Measurements from ENCODE around the gene PEMT. TPM values are rescaled to one million over a fixed set of nuclear protein-coding genes. Genes with fewer than 3 reads are reported as not detected.

The PEMT gene
- total RNA-seq, 1 experiment from 2014 or later = 35.4 TPM

GRCh38 chr17:17570798-17571716 is 20.5 kb downstream of the PEMT start:
- DNase-seq (ENCODE audit: low read depth) = no peak

- DNase-seq (ENCODE audit: low read depth) = peak; percentile 26
These were observed 21.2 kb downstream of the PEMT start for GRCh38 chr17:17570140-17570797.

- no peak for DNase-seq (ENCODE audit: low read depth)
These were observed 21.8 kb downstream of the PEMT start for GRCh38 chr17:17569691-17570090.

DNA sequence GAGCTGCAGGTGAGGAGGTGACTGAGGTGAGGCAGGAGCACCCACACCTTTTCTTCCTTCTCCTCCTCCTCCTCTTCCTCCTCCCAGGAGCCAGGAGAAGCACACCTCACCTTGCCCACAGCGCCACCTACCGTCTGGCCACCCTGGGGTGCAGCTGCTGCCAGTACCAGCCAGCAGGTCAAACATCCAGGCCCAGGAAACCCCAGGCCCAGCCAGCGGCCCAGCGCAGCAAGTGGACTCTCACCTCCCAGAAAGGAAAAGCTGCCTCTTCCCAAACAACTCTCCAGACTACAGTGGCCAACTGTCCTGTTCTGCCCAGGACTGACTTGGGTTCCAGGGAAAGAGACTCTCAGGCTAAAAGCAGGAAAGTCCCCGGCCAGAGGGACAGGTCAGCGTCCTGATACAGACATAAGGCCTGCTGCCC is 22.7 kb downstream of the PEMT start:
- peak; percentile 15 for DNase-seq (ENCODE audit: low read depth)

DNA sequence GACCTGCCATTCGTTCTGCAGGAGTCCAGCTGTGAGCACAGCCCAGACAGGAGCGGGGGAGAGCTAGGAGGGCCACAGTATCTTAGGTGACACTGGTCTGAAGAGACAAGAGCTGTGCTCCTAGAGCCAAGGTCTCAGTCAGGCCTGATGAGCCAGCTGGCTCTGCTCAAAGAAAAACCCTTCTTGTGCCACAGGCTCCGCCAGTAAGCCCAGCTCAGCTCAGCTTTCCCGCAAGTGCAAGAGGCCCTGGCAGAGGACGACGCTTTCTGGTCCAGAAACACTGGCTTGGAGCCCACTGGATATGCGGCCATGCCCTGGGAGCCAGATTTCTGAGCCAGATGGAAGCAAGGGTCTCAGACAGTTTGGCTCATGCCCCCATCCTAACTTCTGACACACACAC is 23.9 kb downstream of the PEMT start:
- no peak for DNase-seq (ENCODE audit: low read depth)

DNA sequence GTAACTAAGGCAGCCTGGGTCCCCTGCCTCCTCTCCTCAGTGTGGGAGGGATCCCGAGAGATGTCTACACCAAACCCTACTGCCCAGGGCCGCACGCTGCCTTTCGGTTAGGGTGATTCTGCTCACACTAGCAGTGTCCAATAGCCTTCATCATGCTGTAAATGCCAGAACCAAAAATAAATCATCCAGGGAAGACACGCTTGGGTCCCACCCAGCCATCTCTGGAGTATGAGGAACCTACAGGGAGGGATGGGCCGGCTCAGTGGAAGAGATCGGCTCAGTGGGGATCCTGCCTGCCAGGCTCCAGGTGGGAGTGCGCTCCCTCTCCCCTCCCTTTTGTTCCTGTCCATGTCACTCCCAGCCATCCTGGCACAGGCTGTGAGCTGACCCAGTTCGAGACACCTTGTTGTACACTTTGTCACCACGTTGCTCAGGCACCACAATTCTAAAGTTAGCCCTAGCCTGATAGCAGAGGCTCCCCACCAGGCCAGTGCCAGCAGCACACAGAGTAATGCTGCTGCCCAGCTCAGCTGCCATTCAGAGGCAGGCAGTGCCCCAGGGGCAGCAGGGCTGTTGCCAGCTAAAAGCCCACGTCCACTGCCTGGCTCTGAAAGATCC is 24.5 kb downstream of the PEMT start:
- no peak for DNase-seq (ENCODE audit: low read depth)

- DNase-seq (ENCODE audit: low read depth) = no peak
These were observed 25.8 kb downstream of the PEMT start for GRCh38 chr17:17565471-17566339.

GRCh38 chr17:17564896-17565295 is 26.6 kb downstream of the PEMT start:
- DNase-seq (ENCODE audit: low read depth) = no peak

- no peak for DNase-seq (ENCODE audit: low read depth)
These were observed 27.2 kb downstream of the PEMT start for GRCh38 chr17:17564323-17564722.

GRCh38 chr17:17563530-17563929 is 28.0 kb downstream of the PEMT start:
- DNase-seq (ENCODE audit: low read depth) = no peak

DNA sequence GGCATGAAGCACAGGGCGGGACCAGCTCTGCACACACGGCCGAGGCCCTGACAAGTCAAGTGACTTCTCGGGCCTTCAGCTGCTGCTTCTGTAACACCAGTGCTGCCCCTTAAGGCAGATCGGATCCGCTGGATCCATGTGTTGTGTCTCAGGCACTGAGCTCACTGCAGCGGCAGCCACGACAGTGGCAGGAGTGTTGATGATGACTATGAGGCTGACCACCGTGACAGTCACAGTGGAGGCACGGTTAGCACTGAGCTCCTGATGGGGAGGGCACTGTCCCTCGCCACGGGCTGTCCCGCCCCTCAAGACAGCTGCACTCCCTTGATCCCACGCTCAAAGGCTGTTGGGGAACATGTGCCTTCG is 29.4 kb downstream of the PEMT start:
- DNase-seq (ENCODE audit: low read depth) = no peak

GRCh38 chr17:17561408-17562145 is 29.9 kb downstream of the PEMT start:
- DNase-seq (ENCODE audit: low read depth) = no peak

DNA sequence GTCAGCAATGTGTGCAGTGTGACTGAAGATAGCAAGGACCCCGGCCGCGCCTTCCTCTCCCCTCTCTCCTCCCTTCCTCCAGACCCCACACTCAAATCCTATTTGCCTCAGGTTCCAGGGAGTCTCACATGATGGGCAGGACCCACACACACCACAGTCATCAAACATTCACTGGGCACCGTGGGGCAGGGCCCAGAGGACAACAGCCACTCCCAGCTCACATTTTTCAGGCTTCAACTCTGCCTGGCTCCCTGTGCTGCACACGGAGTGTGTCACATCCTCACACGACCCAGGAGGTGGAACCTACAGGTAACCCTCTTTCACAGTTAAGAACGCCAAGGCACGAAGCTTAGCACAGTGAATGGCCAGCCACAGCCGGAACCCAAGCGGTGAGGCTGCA is 30.5 kb downstream of the PEMT start:
- no peak for DNase-seq (ENCODE audit: low read depth)

DNA sequence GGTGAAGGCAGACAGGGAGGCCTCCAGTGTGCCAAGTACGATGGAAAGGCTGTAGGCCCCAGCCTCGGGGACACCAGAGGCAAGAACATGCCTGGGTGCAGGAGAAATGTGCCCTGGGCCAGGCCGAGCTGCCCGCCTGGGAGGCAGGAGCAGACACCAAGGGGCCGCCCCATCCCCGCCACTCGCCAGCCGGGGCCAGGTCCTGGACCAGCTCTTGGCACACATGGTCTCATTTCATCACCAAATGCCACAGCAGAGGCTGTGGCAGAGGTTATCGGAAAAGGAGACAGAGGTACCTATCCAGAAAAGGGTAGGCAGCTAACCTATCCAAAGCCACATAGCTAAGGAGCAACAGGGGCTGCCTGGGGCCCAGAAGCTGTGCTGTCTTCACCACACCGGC is 31.3 kb downstream of the PEMT start:
- no peak for DNase-seq (ENCODE audit: low read depth)

- no peak for DNase-seq (ENCODE audit: low read depth)
These were observed 32.3 kb downstream of the PEMT start for GRCh38 chr17:17559164-17559563.

DNA sequence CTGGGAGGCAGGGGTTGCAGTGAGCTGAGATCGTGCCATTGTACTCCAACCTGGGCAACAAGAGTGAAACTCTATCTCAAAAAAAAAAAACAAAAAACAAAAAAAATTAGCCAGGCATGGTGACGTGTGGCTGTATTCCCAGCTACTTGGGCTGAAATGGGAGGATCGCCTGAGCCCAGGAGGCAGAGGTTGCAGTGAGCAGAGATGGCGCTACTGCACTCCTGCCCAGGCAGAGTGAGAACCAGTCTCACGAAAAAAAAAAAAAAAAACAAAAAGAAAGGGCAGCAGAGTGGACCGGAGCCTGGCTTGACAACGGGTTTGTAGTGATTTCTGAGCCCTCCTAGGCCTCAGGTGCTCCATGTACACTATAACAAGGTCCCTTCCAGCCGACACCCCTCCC is 33.1 kb downstream of the PEMT start:
- no peak for DNase-seq (ENCODE audit: low read depth)

GRCh38 chr17:17557796-17558195 is 33.7 kb downstream of the PEMT start:
- no peak for DNase-seq (ENCODE audit: low read depth)

- DNase-seq (ENCODE audit: low read depth) = no peak
These were observed 34.8 kb downstream of the PEMT start for GRCh38 chr17:17556671-17557070.

DNA sequence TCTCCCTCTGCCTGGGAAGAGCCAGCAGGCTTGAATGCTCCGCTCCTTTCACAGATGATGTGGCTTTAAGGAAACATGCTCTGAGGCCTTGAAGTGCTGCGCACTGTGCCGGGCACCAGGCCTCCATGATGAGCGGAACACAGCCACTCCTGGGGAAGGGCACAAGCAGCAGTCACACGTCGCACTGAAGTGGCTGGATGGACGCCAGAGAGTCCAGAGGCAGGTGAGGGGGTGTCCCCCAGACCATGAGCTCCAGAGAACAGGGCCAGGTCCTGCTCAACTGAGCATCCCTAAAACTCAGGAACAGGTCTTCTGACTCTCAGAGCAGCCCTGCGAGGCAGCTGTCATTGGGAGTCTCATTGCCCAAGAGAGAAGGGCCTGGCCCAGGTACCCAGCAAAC is 35.6 kb downstream of the PEMT start:
- no peak for DNase-seq (ENCODE audit: low read depth)

DNA sequence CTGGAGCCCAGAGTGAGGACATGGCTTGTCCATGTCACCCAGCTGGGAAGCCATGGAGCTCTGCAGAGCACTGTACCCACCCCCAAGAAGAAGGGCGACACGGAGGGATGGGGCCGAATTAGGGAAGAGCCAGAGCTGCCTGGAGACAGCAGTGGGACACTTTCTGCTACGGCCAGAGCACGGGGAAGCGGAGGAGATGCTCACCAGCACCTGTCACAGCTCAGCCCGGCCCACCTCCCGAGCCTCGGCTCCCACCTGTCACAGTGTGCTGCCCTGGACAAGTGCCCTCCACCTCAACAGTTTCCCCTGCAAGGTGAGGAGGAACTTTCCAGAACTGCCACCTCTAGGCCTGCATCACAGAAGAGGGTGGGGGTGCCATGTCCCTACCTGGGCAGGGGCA is 36.4 kb downstream of the PEMT start:
- DNase-seq (ENCODE audit: low read depth) = no peak

DNA sequence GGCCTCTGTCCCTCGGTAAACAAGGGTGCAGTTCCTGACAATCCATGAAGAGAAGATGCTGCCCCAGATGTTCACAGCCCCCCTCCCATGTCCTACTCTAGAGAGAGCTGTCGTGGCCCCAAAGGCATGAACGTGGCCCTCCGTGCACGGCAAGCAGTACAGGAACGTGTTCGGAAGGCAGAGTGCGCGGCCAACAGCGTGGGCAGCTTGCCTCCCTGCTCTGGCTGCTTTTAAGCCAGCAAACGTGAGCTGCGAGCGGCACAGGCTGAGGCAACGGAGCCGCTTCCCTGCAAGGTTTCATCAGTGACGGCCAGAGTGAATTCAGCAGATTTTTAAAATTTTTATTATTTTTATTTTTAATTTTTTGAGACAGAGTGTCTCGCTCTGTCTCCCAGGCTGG is 37.2 kb downstream of the PEMT start:
- no peak for DNase-seq (ENCODE audit: low read depth)
